Mammary epithelial cell (primary cell): Measurements from ENCODE around the gene MAP3K9.

Experiments used
- CTCF ChIP-seq, 2 donors: IDR thresholded peaks in 1 of 2; conservative IDR thresholded peaks in 1 of 2; 2 replicates each; pipeline ENCODE4 v1.5.1; 2011 to 2012; ENCODE audit warnings: inconsistent platforms in 2 of 2, low read length in 2 of 2, mild to moderate bottlenecking in 2 of 2, control low read depth in 1 of 2, low read depth in 1 of 2; ENCODE audit not compliant: insufficient read depth in 1 of 2; ENCODE audit errors: extremely low read depth in 1 of 2
- EZH2 ChIP-seq: IDR thresholded peaks from 2 replicates; pipeline ENCODE4 v1.6.1; 2012; ENCODE audit warnings: low read length, inconsistent platforms, borderline replicate concordance

- TF ChIP-seq EZH2 (no peak), CTCF (conservative IDR thresholded peaks at IDR 0.05 in 1 of 2, IDR thresholded peaks at IDR 0.05 in 1 of 2; ENCODE audit: extremely low read depth in 1 of 2, insufficient read depth in 1 of 2, low read depth in 1 of 2, low read length in 2 of 2) (no peak)
Measured at GRCh38 chr14:70724110-70724509, 85.2 kb downstream of the MAP3K9 start.
